Body of pancreas (tissue), 4 donors: ENCODE results near the gene IGFN1.

ENCODE experiments used
- POLR2A ChIP-seq, 3 donors: fragments of 450-650 bp; IDR thresholded peaks; one replicate each; pipeline ENCODE4 v1.6.1; 2016; ENCODE audit warnings: antibody characterized with exemption in 3 of 3, mild to moderate bottlenecking in 2 of 3
- TF ChIP-seq, protein P1 (sequence below), 7 experiments: fragments of 450-650 bp in 4 of 7; fragments of 200-600 bp in 3 of 7; sonication (generic) in 3 of 7; IDR thresholded peaks; one replicate each; pipeline ENCODE4 v1.5.1; 2016 to 2019; ENCODE audit warnings: antibody characterized with exemption in 7 of 7

DNA sequence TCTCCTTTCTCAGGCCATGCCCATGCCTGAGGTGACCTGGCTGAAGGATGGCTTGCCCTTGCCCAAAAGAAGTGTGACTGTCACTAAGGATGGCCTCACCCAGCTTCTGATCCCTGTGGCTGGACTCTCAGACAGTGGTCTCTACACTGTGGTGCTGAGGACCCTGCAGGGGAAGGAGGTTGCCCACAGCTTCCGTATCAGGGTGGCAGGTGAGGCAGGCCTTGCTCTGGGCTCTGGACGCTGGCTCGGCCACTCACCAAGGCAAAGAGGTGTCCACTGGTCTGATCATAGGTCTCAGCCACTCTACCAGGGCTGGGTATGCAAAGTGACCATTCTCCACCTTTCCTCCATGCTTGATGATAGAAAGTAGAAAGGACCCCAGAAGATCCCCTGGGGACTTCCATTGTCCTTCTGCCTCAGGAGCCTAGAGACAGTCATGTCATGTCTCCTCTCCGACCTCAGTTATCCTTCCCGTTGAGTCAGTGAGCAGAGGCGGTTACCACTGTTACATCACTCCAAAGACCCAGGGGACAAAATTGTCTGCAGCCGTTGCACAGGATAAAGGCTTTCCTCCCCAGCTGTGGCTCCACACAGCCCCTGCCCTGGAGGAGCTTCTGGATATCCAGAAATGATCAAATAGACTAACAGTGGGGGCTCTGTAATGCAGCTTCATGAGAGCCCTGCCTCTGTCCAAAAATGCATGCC, 34.2 kb downstream of the IGFN1 start:
- TF ChIP-seq, protein P1, sequence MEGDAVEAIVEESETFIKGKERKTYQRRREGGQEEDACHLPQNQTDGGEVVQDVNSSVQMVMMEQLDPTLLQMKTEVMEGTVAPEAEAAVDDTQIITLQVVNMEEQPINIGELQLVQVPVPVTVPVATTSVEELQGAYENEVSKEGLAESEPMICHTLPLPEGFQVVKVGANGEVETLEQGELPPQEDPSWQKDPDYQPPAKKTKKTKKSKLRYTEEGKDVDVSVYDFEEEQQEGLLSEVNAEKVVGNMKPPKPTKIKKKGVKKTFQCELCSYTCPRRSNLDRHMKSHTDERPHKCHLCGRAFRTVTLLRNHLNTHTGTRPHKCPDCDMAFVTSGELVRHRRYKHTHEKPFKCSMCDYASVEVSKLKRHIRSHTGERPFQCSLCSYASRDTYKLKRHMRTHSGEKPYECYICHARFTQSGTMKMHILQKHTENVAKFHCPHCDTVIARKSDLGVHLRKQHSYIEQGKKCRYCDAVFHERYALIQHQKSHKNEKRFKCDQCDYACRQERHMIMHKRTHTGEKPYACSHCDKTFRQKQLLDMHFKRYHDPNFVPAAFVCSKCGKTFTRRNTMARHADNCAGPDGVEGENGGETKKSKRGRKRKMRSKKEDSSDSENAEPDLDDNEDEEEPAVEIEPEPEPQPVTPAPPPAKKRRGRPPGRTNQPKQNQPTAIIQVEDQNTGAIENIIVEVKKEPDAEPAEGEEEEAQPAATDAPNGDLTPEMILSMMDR (IDR thresholded peaks at IDR 0.05): no peak
- no peak for TF ChIP-seq POLR2A (IDR thresholded peaks at IDR 0.05)
